ACC112 (cell line): ENCODE measurements around the gene CARS1.
"Not testable (repeated sequence)": the region's sequence is repeated elsewhere in the genome, so short reads cannot be mapped to it uniquely, and the experiment has no call there.

Source experiments
- H2AFZ ChIP-seq: fragments of 200-600 bp; sonication (generic); one replicate; pipeline ENCODE4 v1.6.0; 2017; ENCODE audit warnings: antibody characterized with exemption, low read length; ENCODE audit not compliant: unreplicated experiment
- H3K27ac ChIP-seq: fragments of 200-600 bp; sonication (generic); 2 replicates; pipeline ENCODE4 v1.5.1; 2014; ENCODE audit warnings: low read depth, mild to moderate bottlenecking, antibody characterized with exemption, low read length, moderate library complexity
- H3K27me3 ChIP-seq: fragments of 200-600 bp; sonication (generic); 2 replicates; pipeline ENCODE4 v1.6.1; 2014; ENCODE audit warnings: mild to moderate bottlenecking, antibody characterized with exemption, low read length, moderate library complexity, mixed read lengths; ENCODE audit not compliant: insufficient read depth
- H3K36me3 ChIP-seq: fragments of 200-600 bp; sonication (generic); 2 replicates; pipeline ENCODE4 v1.6.1; 2016; ENCODE audit warnings: mild to moderate bottlenecking, antibody characterized with exemption, low read length, moderate library complexity, mixed read lengths; ENCODE audit not compliant: insufficient read depth
- H3K4me1 ChIP-seq: fragments of 200-600 bp; sonication (generic); one replicate; pipeline ENCODE4 v1.6.1; 2016; ENCODE audit warnings: low read length, mixed read lengths; ENCODE audit not compliant: insufficient read depth, unreplicated experiment, control insufficient read depth
- H3K4me3 ChIP-seq: fragments of 200-600 bp; sonication (generic); 2 replicates; pipeline ENCODE4 v1.5.1; 2014; ENCODE audit warnings: mild to moderate bottlenecking, low read depth, low read length
- H3K79me2 ChIP-seq: fragments of 200-600 bp; sonication (generic); one replicate; pipeline ENCODE4 v1.6.0; 2016; ENCODE audit warnings: low read length; ENCODE audit not compliant: control insufficient read depth, unreplicated experiment, insufficient read depth

CARS1 gene

DNA sequence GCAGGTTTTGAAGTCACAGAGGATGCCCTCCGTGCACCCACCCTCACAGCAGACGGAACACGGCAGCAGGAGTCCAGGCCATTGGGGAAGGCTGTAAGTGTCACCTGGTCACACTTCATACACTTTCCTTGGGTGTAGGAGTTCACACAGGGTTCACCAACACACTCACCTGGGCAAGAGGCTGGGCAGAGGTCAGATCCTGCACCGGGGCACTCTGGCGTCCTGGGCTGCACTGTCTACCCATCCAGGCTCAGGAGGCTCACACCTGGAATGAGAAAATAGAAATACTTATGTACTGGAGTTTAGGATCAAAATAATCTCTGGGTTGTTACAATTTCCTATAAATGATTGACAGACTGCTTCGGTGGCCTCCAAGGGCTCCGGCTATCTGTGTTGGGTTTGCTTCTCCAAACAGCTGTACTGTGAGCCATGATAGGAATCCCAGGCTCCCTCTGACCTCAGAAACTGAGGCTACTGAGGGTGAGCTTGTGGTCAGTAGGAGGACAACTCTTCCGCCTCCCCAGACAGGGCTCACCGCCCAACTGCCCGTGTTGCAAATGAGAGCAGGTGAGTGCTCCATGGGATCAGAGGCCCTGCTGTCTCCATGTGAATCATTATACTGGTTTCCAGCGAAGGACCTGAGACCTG lies 20.1 kb upstream of the CARS1 start:
- no peaks in the 10 kb centered on the region for H3K36me3 ChIP-seq
- H3K27ac ChIP-seq: no peak overlapping the region
- no peaks in the 10 kb centered on the region for H3K4me1 ChIP-seq
- H2AFZ ChIP-seq: no peak overlapping the region
- no peak overlapping the region for H3K4me3 ChIP-seq
- no peaks in the 10 kb centered on the region for H3K27me3 ChIP-seq
- no peaks in the 10 kb centered on the region for H3K79me2 ChIP-seq

DNA sequence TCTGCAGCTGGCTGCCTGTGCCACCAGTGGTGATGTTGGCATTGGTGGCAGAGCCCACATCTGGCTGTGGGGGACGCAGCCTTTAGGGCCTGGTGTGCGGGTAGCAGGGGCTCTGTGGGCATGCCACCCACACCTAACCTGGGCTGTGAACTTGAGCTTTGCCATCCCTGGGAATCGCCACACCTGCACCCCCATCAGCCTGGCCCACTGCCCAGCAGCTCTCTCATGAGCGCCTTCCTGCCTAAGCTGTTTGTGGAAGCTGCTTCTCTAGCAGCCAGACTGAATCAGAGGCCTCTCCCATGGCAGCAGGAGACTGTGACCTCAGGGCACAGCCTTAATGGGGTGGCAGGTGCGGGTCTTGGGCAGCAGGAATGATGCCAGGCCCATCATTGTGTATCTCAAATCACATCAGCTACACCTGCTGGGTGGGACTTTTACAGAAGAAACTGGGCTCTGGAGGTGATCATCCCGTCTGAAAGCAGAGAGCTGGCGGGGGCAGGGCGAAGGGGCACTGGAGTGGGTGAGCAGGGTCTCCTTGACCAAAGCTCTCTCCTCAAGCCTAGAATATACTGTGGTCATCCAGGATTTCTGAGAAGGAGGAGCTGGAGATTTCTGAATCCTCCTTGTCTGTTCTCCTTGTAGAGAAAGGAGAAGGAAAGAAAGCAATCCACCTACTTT lies 17.8 kb upstream of the CARS1 start:
- Histone ChIP-seq H2AFZ (no peak overlapping the region), H3K4me3 (no peak overlapping the region), H3K27ac (no peak overlapping the region), H3K36me3 (no peaks in the 10 kb centered on the region), H3K27me3 (no peaks in the 10 kb centered on the region), H3K4me1 (no peaks in the 10 kb centered on the region), H3K79me2 (no peaks in the 10 kb centered on the region)

DNA sequence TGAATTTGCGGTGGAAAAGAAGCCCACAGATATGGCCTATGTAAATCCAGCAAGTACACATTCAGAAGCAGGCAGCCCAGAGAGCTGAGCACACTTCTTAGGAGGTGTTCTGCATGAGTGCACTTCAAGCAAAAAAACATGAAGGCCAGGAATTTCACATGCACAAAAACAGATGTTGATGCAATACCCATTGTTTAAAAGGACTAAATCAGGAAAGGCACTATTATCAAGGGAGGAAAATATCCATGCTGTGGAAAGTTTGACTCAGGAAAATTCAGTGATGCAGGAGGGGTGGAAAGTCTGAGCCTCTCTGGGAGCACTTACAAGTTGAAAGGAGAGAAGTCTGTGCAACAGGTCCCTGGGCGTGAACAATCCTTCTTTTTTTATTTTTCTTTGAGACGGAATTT lies 15.8 kb upstream of the CARS1 start:
- H3K27ac ChIP-seq: no peak overlapping the region
- H3K4me1 ChIP-seq: no peaks in the 10 kb centered on the region
- no peaks in the 10 kb centered on the region for H3K79me2 ChIP-seq
- H2AFZ ChIP-seq: no peak overlapping the region
- H3K4me3 ChIP-seq: no peak overlapping the region
- H3K36me3 ChIP-seq: no peaks in the 10 kb centered on the region
- no peaks in the 10 kb centered on the region for H3K27me3 ChIP-seq

DNA sequence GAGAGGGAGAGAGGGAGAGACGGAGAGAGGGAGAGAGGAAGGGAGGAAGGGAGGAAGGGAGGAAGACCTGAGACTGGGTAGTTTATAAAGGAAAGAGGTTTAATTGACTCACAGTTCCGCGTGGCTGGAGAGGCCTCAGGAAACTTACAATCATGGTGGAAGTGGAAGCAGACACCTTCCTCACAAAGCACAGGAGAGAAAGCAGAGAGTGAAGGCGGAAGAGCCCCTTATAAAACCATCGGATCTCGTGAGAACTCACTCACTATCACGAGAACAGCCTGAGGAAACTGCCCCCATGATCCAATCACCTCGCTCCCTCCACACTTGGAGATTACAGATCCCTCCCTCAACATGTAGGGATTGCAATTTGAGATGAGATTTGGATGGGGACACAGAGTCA lies 12.2 kb upstream of the CARS1 start:
- Histone ChIP-seq H3K36me3 (no peaks in the 10 kb centered on the region), H3K79me2 (no peaks in the 10 kb centered on the region), H3K4me3 (no peak overlapping the region), H3K27me3 (no peaks in the 10 kb centered on the region), H2AFZ (no peak overlapping the region), H3K4me1 (no peaks in the 10 kb centered on the region), H3K27ac (no peak overlapping the region)

DNA sequence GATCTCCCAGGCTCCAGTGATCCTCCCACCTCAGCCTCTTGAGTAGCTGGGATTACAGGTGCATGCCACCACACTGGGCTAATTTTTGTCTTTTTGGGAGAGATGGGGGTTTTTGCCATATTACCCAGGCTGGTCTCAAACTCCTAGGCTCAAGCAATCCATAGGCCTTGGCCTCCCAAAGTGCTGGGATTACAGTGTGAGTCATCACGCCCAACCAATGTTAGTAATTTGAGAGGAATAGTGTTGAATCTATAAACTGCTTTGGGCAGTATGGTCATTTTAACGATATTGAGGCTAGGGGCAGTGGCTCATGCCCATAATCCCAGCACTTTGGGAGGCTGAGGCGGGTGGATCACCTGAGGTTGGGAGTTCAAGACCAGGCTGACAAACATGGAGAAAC lies 9.1 kb upstream of the CARS1 start:
- H2AFZ ChIP-seq: not testable (repeated sequence)

DNA sequence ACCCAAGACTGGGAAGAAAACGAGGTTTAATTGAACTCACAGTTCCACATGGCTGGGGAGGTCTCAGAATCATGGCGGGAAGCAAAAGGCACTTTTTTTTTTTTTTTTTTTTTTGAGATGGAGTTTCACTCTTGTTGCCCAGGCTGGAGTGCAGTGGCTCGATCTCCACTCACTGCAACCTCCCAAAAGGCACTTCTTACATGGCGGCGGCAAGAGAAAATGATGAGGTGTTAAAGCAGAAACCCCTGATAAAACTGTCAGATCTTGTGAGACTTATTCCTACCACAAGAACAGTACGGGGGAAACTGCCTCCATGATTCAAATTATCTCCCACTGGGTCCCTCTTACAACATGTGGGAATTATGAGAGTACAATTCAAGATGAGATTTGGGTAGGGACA lies 7.5 kb upstream of the CARS1 start:
- H3K36me3 ChIP-seq, H3K79me2 ChIP-seq, H3K27ac ChIP-seq, H2AFZ ChIP-seq, H3K4me1 ChIP-seq, H3K27me3 ChIP-seq, H3K4me3 ChIP-seq: not testable (repeated sequence)

More for the DNA sequence above, 9.1 kb upstream of the CARS1 start:
- H3K4me1 ChIP-seq, H3K79me2 ChIP-seq, H3K4me3 ChIP-seq, H3K27ac ChIP-seq, H3K36me3 ChIP-seq, H3K27me3 ChIP-seq: not testable (repeated sequence)

DNA sequence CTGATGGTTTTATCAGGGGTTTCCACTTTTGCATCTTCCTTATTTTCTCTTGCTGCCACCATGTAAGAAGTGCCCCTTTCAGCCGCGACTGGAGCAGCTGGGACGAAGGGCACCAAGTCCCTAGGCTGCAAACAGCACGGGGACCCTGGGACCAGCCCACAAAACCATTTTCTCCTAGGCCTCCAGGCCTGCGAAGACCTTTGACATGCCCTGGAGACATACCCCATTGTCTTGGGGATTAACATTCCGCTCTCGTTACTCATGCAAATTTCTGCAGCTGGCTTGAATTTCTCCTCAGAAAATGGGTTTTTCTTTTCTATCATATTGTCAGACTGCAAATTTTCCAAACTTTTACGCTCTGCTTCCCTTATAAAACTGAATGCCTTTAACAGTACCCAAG lies 6.7 kb upstream of the CARS1 start:
- not testable (repeated sequence) for H2AFZ ChIP-seq, H3K36me3 ChIP-seq, H3K79me2 ChIP-seq, H3K27me3 ChIP-seq, H3K4me3 ChIP-seq, H3K27ac ChIP-seq
- peaks cover 11% of the 10 kb centered on the region for H3K4me1 ChIP-seq

DNA sequence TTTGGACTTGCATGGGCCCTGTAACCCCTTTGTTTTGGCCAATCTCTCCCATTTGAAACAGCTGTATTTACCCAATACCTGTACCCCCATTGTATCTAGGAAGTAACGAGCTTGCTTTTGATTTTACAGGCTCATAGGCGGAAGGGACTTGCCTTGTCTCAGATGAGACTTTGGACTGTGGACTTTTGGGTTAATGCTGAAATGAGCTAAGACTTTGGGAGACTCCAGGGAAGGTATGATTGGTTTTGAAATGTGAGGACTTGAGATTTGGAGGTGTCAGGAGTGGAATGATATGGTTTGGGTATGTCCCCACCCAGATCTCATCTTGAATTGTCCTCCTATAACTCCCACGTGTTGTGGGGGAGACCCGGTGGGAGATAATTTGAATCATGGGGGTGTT lies 6.2 kb upstream of the CARS1 start:
- not testable (repeated sequence) for H3K27me3 ChIP-seq, H3K79me2 ChIP-seq, H3K27ac ChIP-seq, H3K4me3 ChIP-seq, H2AFZ ChIP-seq, H3K36me3 ChIP-seq
- peaks cover 14% of the 10 kb centered on the region for H3K4me1 ChIP-seq

DNA sequence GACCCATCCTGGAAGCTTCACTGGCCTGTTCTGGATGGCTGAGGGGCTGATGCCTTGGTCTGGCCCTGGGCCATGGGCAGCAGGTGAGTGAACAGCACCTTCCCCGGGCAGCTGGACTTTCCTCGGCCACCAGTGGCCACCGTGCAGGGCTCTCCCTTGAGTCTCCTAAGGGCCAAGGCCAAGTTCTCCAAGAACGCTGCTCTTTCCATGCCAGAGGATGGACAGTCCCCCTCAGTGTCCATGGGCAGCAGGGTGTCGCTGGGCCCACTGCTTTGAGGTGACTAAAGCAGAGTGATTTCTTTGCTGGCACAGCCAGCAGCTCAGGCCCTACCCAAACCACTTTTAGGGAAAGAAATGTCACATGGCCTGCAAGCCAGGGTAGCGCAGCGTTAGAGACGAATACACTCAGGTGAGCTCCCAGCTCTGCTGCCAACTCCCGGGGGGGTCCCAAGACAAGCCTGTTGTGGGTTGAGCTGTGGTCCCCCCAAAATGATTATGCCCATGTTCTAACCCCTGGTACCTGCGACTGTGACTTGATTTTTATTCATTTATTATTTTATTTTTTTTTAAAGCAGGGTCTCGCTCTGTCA lies 3.3 kb upstream of the CARS1 start:
- no peaks in the 10 kb centered on the region for H3K36me3 ChIP-seq
- H3K4me3 ChIP-seq: no peak overlapping the region
- H3K4me1 ChIP-seq: peaks cover 29% of the 10 kb centered on the region
- no peak overlapping the region for H3K27ac ChIP-seq
- H2AFZ ChIP-seq: no peak overlapping the region
- H3K79me2 ChIP-seq: peaks cover 17% of the 10 kb centered on the region
- H3K27me3 ChIP-seq: no peaks in the 10 kb centered on the region

DNA sequence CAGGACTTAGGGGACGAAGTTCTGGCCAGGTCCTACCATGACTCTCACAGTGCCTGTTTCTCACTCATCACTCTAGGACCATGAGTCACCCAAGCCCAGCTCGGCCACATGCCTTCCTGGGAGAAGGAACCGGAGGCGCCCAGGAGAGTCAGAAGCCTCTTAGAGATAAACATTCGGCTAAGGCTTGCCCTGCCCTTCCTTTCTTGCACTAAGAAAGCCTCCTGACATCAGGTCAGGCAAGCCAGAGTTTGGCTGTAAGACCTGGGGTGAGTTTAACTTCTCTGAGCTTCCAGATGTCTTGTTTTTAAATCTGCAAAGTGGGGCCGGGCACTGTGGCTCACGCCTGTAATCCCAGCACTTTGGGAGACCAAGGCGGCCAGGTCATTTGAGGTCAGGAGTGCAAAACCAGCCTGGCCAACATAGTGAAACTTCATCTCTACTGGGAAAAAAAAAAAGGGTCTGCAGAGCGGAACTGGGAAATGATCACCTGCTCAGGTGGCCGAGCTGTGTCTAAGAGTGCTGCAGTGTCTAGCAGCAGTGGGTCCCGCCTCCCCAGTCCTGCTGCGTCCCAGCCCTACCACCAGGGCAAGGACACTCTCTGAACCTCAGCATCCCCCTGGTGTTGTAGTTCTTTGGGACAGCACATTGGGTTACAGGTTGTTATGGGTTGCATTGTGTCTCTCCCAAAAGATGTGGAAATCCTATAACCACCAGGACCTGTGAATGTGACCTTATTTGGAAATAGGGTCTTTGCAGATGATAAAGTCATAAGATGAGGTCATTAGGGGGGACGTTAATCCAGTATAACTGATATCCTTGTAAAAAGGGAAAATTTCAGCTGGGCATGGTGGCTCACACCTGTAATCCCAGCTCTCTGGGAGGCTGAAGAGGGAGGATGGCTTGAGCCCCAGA lies 1.8 kb upstream of the CARS1 start:
- Histone ChIP-seq H3K27me3 (no peaks in the 10 kb centered on the region), H3K27ac (peak overlapping the region; percentile 55), H3K4me1 (peaks cover 28% of the 10 kb centered on the region), H3K4me3 (no peak overlapping the region), H2AFZ (no peak overlapping the region), H3K79me2 (peaks cover 31% of the 10 kb centered on the region), H3K36me3 (no peaks in the 10 kb centered on the region)
